Measurements from ENCODE around the gene EHD4. TPM values are rescaled to one million over a fixed set of nuclear protein-coding genes. Genes with fewer than 3 reads are reported as not detected.

The EHD4 gene
- total RNA-seq, 1 donor from 2014 or later, result 32.0 TPM

- ATAC-seq, result peak; percentile 88
Observed at GRCh38 chr15:41933771-41934170, 38.6 kb downstream of the EHD4 start.

- ATAC-seq, result no peak
Observed at GRCh38 chr15:41933326-41933725, 39.0 kb downstream of the EHD4 start.

DNA sequence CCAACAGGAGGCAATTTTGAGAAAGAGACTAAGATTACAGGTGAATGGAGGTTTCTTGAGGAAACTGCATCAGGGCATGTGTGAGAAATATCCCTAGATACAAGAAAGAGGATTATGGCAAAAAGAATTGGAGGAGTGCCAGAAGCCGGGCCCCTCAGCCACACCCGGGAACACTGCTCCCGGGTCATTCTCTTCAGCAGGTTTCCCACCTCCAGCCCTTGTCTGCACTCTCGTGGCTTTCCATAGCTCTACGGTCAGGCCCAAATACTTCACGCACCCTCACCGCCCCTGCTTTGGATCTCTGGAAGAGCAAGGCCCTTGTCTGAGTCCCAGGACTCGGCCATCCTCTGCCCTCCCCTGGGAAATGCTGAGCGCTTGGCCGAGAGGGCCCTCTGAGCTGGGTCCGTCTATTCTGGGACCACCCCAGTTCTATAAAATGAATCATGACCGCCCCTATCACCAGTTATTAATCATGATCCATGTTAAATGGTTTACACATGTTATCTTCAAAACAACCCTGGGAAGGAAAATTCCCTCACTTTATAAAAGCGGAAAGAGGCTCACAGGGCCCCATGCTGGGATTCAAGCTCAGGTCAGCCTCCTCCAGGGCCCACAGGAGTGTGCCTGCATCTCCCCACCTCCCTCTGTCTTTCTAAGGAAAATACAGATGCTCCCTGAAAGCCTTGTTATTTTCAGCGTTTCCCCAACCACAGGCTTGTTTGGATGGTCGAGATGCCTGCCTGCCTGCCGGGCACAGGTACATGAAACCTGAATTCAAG, 39.7 kb downstream of the EHD4 start:
- no peak for ATAC-seq

DNA sequence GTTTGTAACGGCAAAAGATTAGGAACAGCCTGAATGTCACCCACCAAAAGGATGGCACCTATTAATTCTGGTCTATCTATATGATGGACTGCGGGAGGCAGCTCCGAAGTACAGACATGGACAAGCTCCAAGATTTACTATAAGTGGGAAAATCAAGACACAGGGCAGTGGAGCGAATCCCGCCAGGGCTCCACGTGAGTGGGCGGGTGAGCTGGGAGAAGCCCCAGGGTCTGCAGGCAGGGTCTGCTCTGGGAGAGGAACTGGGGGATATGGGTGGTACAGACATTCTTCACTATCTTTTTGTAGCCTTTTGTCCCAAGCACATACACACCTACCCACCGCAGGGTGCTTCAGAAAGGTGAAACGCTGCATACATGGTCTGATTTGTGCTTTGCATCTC, 40.3 kb downstream of the EHD4 start:
- no peak for ATAC-seq

- no peak for ATAC-seq
Observed at GRCh38 chr15:41930867-41931222, 41.5 kb downstream of the EHD4 start.

- no peak for ATAC-seq
Observed at GRCh38 chr15:41930221-41930866, 42.0 kb downstream of the EHD4 start.

- ATAC-seq, result no peak
Observed at GRCh38 chr15:41928637-41929620, 43.4 kb downstream of the EHD4 start.

DNA sequence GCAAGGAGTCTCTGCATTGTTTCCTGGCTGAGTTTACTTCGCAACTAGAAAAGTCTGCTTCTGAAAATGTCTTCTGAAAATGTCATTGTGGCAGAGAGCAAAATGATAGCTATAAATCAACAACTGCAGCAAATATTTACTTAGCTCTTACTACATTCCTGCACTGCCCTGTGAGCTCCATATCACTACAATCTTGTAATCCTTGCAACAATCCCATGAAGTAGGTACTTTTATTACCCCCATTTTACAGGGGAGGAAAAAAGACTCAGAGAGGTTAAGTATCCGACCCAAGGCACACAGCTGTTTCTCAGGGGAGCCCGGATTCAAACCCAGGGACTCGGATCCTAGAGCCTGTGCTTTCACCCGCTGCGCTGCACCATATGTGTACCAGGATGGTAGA, 44.3 kb downstream of the EHD4 start:
- no peak for ATAC-seq

GRCh38 chr15:41927536-41927935, 44.8 kb downstream of the EHD4 start:
- ATAC-seq, result no peak

DNA sequence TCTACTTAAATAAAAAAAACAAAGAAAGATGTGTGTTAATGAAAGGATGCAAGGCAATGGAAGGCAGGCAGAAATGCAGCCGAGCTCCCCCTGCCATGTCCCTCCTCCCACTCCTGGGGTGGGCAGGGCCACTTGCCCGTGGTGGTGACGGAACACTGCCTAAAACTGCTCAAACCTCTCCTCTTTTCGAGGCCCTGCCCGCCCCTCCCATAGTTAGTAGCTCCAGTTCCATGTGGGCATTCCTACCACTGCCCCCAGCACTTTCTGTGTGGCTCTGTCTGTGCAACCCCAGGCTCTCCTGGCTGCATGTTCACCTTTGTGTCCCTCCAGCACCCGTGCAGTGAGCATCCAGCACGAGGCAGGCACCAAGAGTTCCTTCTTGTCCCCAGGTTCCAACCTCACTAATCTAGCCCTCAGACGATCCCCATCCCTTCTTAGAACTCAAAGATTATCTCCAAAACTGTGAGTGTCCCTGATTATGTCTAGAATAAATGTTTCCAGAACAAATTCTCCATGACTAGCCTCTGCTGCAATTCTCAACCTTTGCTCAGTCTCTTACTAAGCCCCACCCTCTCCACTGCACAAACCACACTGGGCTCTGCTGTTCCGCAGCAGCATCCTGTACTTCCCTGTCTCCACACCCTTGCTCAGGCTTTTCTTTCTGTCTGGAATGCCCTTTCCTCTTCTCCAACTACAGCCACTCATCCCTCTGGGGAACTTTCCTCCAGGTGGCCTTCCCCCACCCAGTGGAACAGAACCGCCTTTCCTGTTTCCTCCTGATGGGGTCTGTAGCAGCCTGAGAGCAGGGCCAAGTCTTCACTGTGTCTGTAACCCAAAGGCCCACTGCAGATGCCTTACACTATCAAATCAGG, 45.9 kb downstream of the EHD4 start:
- no peak for ATAC-seq

GRCh38 chr15:41925086-41925608, 47.2 kb downstream of the EHD4 start:
- no peak for ATAC-seq

GRCh38 chr15:41923401-41923997, 48.9 kb downstream of the EHD4 start:
- no peak for ATAC-seq

DNA sequence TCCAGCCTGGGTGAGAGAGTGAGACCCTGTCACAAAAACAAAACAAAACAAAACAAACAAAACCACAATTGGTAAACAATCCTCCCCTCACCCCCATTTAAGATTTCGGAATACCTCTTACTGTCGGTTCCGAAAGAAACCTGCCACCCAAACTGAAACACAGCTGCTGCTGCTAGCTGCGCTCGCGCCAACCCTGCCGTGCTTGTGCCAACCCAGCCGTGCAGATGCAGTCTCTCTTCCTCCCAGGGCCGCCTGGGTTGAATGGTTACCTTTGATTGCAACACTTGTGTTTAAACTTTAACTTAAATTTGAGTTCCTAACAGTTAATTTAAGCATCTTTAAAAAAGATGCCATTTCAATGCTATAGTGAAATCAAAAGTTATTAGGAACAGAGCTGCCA, 50.0 kb downstream of the EHD4 start:
- ATAC-seq, result no peak

DNA sequence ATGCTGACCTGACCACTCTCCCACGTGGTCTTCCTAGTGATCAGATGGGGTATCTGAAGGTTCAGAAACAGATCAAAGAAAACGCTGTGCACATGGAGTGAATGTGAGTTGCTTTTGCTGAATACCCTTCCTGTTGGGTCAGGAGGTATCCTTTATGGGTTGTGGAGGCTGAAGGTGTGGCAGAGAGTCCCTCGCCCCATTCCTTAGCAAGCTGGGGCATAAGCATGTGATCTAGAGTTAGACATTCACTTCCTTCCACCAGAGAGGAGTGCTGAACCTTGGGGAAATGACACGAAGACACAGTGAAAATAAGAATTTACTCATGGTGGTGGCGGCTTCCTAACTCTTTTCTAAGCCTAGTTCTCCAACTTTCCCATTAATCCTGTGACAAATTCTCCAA, 50.7 kb downstream of the EHD4 start:
- peak; percentile 46 for ATAC-seq

DNA sequence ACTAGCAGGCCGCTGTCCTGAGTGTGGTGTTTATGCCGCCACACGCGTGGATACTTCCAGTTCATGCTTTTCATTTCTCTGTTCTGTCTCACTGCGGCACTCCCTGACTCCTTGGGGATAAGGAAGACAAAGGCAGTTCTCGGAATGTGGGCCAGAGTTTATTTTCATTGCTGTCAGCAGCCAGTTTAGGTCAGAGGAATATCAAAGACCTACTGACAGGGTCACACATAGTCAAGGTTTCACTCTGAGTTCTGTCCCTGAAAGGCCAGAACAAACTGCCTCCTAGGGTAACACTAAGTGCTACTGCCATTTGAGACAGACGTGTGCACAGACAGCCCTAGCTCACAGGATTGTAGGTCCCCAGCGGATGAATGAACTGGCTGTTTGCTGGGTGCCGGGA, 51.2 kb downstream of the EHD4 start:
- no peak for ATAC-seq

- no peak for ATAC-seq
Observed at GRCh38 chr15:41919954-41920538, 52.3 kb downstream of the EHD4 start.

DNA sequence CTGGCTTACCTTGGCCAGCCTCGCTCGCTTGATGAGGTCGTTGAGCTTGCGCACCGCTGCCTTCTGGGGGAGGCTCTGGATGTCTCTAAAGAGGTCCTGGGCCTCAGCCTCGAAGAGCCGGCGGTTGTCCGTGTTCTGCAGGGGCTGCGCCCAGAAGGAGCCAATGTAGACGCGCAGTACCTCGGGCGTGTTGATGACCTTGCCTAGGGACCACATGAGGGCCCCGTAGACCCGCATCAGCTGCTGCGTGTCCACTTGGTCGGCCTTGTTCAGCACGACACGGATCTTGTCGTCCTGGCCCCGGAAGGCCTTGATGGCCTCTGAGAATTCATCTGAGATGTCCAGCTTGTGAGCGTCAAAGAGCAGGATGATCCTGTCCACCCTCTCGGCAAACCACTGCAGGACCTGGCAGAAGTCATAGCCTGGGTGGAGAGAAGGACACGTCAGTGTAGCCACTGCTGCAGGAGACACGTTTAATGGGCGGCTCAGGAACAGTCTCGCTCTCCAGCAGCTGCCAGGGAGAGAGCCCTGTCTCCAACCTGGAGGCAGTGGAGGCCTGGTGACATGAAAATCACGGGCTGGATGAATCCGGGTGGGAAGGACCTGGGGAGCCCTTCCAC, 53.0 kb downstream of the EHD4 start:
- ATAC-seq, result no peak

DNA sequence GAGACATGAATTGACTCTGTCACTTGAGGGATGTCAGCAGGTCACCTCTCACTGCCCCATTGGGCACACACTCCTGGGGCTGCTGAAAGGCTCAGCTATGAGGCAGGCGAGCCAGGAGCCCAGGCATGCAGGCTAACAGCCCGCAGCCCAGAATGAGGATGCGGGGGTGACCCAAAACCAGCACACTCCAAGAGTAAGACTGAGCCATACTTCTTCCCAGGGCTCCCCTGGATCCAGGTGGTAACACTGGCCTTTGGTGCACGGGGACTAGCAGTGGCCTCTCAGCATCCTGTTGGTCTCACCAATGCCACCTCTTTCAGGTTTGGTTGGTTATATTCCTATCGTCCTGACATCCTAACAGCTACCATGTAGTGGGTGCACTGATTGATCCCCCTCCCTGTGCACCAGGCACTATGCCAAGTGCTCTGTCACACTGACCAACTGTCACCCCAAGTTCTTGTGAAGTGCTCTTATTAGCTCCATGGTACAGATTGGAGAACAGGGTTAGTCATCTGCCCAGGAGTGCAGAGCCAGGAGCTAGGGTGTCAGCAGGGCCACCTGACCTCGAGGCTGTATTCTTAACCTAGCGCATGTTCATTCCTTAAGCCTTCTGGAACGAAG, 53.7 kb downstream of the EHD4 start:
- ATAC-seq, result no peak

DNA sequence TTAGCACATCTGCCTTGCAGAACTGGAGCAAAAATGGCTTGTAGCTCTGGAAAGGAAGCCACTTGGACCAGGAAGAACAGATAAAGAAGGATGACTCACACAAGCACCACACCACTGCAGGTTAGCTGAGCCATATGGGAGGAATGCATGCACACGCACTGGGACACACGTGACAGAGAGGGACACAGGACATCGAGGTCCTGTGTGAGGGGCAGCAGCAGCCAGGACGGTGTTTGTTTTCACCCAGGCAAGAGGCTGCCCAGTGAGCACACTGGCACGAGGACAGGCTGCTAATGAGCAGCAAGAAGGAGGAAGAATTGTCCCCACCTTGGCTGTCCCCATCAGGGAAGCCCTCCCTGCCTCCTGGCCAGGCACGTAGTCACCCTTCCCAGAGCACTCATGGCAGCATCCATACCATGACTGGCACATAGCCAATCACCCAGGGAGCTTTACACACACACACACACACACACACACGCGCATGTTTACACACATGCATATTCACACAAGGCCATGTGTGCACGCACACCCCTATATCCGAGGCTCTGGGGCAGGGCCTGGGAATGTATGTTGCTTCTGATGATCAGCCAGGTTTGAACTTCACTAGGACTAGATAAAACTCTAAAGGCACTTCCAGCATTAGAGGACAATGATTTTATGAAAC, 54.5 kb downstream of the EHD4 start:
- ATAC-seq, result peak; percentile 88

All from esophagus mucosa (tissue), 1 donor.